ENCODE measurements around the gene FBXO30.

The FBXO30 gene

GRCh38 chr6:145744619-145745018 is 70.0 kb downstream of the FBXO30 start:
- no peak for DNase-seq
